Liver (tissue), 3 donors: ENCODE data around the gene SPTAN1.

Source experiments
- GABPA ChIP-seq, 2 donors: IDR thresholded peaks in 1 of 2; conservative IDR thresholded peaks in 1 of 2; 2 replicates each; pipeline ENCODE4 v1.6.1; 2016; ENCODE audit warnings: antibody characterized with exemption in 2 of 2, mild to moderate bottlenecking in 1 of 2, moderate library complexity in 1 of 2
- HNF4A ChIP-seq, 2 donors: conservative IDR thresholded peaks; 2 replicates each; pipeline ENCODE4 v1.6.1; 2016; ENCODE audit warnings: antibody characterized with exemption in 2 of 2, mild to moderate bottlenecking in 2 of 2
- JUND ChIP-seq, 2 donors: IDR thresholded peaks; 2 replicates each; pipeline ENCODE4 v1.6.1; 2016; ENCODE audit warnings: antibody characterized with exemption in 2 of 2
- NR2F2 ChIP-seq: IDR thresholded peaks from 2 replicates; pipeline ENCODE4 v1.6.1; 2016; ENCODE audit warnings: antibody characterized with exemption
- RXRA ChIP-seq, 2 donors: IDR thresholded peaks; 2 replicates each; pipeline ENCODE4 v1.6.1; 2017 to 2018; ENCODE audit warnings: antibody characterized with exemption in 2 of 2, mild to moderate bottlenecking in 1 of 2
- SP1 ChIP-seq: IDR thresholded peaks from 2 replicates; pipeline ENCODE4 v1.6.1; 2018; ENCODE audit warnings: antibody characterized with exemption, mild to moderate bottlenecking
- TAF1 ChIP-seq: conservative IDR thresholded peaks from 2 replicates; pipeline ENCODE4 v1.6.1; 2016; ENCODE audit warnings: antibody characterized with exemption, mild to moderate bottlenecking
- YY1 ChIP-seq: IDR thresholded peaks from 2 replicates; pipeline ENCODE4 v1.6.1; 2016; ENCODE audit warnings: antibody characterized with exemption, mild to moderate bottlenecking
- TF ChIP-seq, protein P1 (sequence below): fragments of 150-350 bp; IDR thresholded peaks from 2 replicates; pipeline ENCODE4 v1.5.1; 2017; ENCODE audit warnings: improper control_type of control experiment, low read depth, low read length; ENCODE audit not compliant: missing input control
- TF ChIP-seq, protein P2 (sequence below): IDR thresholded peaks from 2 replicates; pipeline ENCODE4 v1.6.1; 2016; ENCODE audit warnings: antibody characterized with exemption
- TF ChIP-seq, protein P3 (sequence below): IDR thresholded peaks from 2 replicates; pipeline ENCODE4 v1.6.1; 2016; ENCODE audit warnings: antibody characterized with exemption, mild to moderate bottlenecking
- TF ChIP-seq, protein P4 (sequence below): IDR thresholded peaks from 2 replicates; pipeline ENCODE4 v1.6.1; 2016; ENCODE audit warnings: antibody characterized with exemption
- donor health status: healthy.
- donor health status: healthy.

DNA sequence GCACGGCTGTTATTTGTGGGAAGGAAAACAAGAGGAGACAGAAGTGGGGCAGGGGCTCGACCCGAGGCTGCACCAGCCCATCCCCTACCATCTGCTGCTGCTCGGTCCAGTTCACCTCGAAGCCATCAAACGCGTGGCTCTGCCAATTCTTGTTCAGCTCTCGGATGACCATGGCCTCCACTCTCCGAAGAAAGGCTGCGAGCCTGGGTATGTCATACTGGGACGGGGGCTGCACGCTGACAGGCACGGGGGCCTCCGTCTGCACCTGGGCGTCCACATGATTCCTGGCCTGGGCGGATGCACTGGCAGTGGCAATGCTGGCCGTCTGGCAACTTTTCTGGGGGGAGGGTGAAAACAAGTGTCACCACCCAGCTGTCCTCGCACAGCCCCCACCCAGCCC, 88.2 kb downstream of the SPTAN1 start:
- TF ChIP-seq YY1 (no peak), TAF1 (no peak), JUND (IDR thresholded peaks at IDR 0.05) (no peak), NR2F2 (no peak), SP1 (no peak), RXRA (IDR thresholded peaks at IDR 0.05) (no peak), GABPA (IDR thresholded peaks at IDR 0.05 in 1 of 2, conservative IDR thresholded peaks at IDR 0.05 in 1 of 2) (no peak), HNF4A (conservative IDR thresholded peaks at IDR 0.05) (no peak)
- TF ChIP-seq, protein P1, sequence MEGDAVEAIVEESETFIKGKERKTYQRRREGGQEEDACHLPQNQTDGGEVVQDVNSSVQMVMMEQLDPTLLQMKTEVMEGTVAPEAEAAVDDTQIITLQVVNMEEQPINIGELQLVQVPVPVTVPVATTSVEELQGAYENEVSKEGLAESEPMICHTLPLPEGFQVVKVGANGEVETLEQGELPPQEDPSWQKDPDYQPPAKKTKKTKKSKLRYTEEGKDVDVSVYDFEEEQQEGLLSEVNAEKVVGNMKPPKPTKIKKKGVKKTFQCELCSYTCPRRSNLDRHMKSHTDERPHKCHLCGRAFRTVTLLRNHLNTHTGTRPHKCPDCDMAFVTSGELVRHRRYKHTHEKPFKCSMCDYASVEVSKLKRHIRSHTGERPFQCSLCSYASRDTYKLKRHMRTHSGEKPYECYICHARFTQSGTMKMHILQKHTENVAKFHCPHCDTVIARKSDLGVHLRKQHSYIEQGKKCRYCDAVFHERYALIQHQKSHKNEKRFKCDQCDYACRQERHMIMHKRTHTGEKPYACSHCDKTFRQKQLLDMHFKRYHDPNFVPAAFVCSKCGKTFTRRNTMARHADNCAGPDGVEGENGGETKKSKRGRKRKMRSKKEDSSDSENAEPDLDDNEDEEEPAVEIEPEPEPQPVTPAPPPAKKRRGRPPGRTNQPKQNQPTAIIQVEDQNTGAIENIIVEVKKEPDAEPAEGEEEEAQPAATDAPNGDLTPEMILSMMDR, result no peak
- TF ChIP-seq, protein P2, sequence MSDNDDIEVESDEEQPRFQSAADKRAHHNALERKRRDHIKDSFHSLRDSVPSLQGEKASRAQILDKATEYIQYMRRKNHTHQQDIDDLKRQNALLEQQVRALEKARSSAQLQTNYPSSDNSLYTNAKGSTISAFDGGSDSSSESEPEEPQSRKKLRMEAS, result no peak
- TF ChIP-seq, protein P3, sequence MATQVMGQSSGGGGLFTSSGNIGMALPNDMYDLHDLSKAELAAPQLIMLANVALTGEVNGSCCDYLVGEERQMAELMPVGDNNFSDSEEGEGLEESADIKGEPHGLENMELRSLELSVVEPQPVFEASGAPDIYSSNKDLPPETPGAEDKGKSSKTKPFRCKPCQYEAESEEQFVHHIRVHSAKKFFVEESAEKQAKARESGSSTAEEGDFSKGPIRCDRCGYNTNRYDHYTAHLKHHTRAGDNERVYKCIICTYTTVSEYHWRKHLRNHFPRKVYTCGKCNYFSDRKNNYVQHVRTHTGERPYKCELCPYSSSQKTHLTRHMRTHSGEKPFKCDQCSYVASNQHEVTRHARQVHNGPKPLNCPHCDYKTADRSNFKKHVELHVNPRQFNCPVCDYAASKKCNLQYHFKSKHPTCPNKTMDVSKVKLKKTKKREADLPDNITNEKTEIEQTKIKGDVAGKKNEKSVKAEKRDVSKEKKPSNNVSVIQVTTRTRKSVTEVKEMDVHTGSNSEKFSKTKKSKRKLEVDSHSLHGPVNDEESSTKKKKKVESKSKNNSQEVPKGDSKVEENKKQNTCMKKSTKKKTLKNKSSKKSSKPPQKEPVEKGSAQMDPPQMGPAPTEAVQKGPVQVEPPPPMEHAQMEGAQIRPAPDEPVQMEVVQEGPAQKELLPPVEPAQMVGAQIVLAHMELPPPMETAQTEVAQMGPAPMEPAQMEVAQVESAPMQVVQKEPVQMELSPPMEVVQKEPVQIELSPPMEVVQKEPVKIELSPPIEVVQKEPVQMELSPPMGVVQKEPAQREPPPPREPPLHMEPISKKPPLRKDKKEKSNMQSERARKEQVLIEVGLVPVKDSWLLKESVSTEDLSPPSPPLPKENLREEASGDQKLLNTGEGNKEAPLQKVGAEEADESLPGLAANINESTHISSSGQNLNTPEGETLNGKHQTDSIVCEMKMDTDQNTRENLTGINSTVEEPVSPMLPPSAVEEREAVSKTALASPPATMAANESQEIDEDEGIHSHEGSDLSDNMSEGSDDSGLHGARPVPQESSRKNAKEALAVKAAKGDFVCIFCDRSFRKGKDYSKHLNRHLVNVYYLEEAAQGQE, result no peak
- TF ChIP-seq, protein P4, sequence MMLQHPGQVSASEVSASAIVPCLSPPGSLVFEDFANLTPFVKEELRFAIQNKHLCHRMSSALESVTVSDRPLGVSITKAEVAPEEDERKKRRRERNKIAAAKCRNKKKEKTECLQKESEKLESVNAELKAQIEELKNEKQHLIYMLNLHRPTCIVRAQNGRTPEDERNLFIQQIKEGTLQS, result no peak
